ENCODE measurements around the gene PHRF1. TPM values are rescaled to one million over a fixed set of nuclear protein-coding genes. Genes with fewer than 3 reads are reported as not detected.

PHRF1 gene
- total RNA-seq, 1 experiment from 2014 or later: 48.9 TPM

- Histone ChIP-seq H3K56ac (ENCODE audit: insufficient read length, low read depth, low read length) (no peak overlapping the region), H4K8ac (replicated peaks; ENCODE audit: insufficient read length, low read depth, low read length) (no peak overlapping the region), H3K9ac (ENCODE audit: extremely low read depth, insufficient read length, low read length) (no peak overlapping the region), H3K27ac (ENCODE audit: insufficient read length, low read depth, low read length) (no peak overlapping the region), H3K4me1 (ENCODE audit: insufficient read depth, low read length) (no peaks in the 10 kb centered on the region), H3K23ac (ENCODE audit: insufficient read length, low read depth, low read length) (no peak overlapping the region), H4K5ac (ENCODE audit: insufficient read length, low read depth, low read length) (no peak overlapping the region), H2AFZ (ENCODE audit: low read length) (no peak overlapping the region), H2BK12ac (ENCODE audit: insufficient read length, low read depth, low read length) (no peak overlapping the region), H3K79me1 (ENCODE audit: insufficient read depth, low read depth, low read length, poor library complexity, severe bottlenecking) (no peaks in the 10 kb centered on the region), H4K20me1 (ENCODE audit: control insufficient read depth, insufficient read depth, insufficient read length) (no peaks in the 10 kb centered on the region), H3K4me2 (ENCODE audit: insufficient read depth, insufficient read length, low read length) (no peak overlapping the region), H3K9me3 (ENCODE audit: control insufficient read depth, low read depth, low read length) (no peaks in the 10 kb centered on the region), H2AK5ac (ENCODE audit: insufficient read length, low read length) (no peak overlapping the region), H2BK5ac (ENCODE audit: insufficient read length, low read length) (no peak overlapping the region), H3T11ph (ENCODE audit: low read length) (no peak overlapping the region), H2BK120ac (ENCODE audit: low read depth, low read length, poor library complexity, severe bottlenecking) (no peak overlapping the region), H3K27me3 (ENCODE audit: insufficient read depth, low read length) (no peaks in the 10 kb centered on the region), H3K23me2 (ENCODE audit: insufficient read length, low read depth, low read length, poor library complexity, severe bottlenecking) (peaks cover 14% of the 10 kb centered on the region), H3K18ac (ENCODE audit: insufficient read length, low read depth, low read length) (no peak overlapping the region), H2BK15ac (ENCODE audit: low read depth, low read length) (no peak overlapping the region), H3K4ac (ENCODE audit: low read depth, low read length) (no peak overlapping the region), H4K91ac (ENCODE audit: insufficient read length, low read depth, low read length) (no peak overlapping the region), H3K79me2 (ENCODE audit: insufficient read depth, low read length) (no peaks in the 10 kb centered on the region), H2BK20ac (ENCODE audit: low read depth, low read length, poor library complexity, severe bottlenecking) (no peak overlapping the region), H3K14ac (ENCODE audit: insufficient read depth, low read length) (no peak overlapping the region)
- peaks cover 2 to 7% (median 5%) of the 10 kb centered on the region in 3 experiments; a peak in 5 of 7 replicates for H3K36me3 Mint-ChIP-seq (ENCODE audit: insufficient read depth in 1 of 3, low read depth in 3 of 3)
- H3K9me3 Mint-ChIP-seq: peaks cover 0 to 4% of the 10 kb centered on the region in 2 experiments; a peak in 2 of 5 replicates
- no peak for DNase-seq
- H3K4me3 Mint-ChIP-seq: no peak overlapping the region
- TF ChIP-seq CTCF (conservative IDR thresholded peaks at IDR 0.05): no peak
- no peak overlapping the region for H3K27ac Mint-ChIP-seq
- H3K4me1 Mint-ChIP-seq: peaks cover 9 to 13% of the 10 kb centered on the region in 2 experiments; a peak in 3 of 4 replicates
- no CpG with 5 or more reads among the region's 23 CpGs for WGBS (ENCODE audit: extremely low coverage, insufficient read length, low lambda C conversion rate)
- peaks cover 16% of the 10 kb centered on the region for H3K27me3 Mint-ChIP-seq (ENCODE audit: low read depth)
Observed at GRCh38 chr11:540583-541432, 35.5 kb upstream of the PHRF1 start.
